LoVo (cell line): ENCODE measurements around the gene VEZT.
"Not testable (repeated sequence)": the region's sequence is repeated elsewhere in the genome, so short reads cannot be mapped to it uniquely, and the experiment has no call there.

Source experiments
- DNase-seq: peaks from one replicate; pipeline ENCODE4 v3.0.0-alpha.2; 2016; ENCODE audit warnings: low spot score

The VEZT gene

DNA sequence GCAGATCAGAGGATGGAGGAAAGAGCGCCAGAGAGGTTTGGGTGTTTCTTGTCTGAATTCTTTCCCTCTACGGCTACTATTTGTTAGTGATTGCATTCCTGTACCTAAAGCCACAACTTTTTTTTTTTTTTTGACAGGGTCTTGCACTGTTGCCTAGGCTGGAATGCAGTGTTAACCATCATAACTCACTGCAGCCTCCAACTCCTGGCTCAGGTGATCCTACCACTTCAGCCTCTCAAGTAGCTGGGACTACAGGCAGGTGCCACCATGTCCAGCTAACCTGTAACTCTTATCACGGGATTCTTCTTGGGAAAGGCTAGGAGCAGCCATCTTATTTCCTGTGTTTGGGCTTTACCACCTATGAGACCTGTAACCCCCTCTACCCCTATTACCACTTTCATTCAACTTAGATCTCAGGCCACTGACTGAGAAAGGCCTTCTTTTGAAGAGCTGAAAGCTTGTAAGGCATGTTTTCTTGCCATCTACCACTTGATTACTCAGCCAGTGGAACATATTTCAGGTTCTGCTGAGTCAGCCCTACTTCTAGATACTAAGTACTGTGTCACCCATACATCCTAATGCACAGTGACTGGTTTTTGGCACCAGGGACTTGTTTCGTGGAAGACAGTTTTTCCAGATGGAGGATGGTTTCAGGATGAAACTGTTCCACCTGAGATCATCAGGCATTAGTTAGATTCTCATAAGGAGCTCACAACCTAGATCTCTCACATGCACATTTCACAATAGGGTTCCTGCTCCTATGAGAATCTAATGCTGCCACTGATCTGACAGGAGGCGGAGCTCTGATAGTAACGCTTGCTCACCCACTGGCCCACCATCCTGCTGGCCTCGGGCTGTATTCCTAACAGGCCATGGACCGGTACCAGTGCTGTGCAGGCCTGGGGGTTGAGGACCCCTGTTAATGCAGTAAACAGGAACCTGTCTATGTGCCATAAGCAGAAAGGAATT is 6.9 kb downstream of the VEZT start:
- no peak for DNase-seq

DNA sequence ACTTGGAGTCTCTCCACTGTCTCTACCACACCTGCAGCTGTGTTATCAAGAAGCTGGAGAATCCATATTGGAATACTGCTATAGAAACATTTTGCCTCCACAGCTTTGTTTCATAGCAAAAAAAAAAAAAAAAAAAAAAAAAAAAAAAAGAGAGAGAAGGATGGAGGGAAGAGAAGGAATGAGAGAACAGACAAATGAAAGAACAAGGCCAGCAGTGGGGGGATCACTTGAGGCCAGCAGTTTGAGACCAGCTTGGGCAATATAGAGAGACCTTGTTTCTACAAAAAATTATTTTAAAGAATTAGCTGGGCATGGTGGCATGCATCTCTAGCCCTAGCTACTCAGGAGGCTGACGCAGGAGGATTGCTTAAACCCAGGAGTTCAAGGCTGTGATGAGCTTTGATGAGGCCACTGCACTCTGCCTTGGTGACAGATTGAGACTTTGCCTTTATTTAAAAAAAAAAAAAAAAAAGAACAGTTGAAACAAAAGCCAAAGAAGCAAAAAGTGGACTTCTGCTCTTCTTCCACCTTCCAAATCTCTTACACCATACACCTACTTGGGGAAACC is 8.1 kb downstream of the VEZT start:
- DNase-seq = no peak

- DNase-seq = no peak
Measured at GRCh38 chr12:95227818-95228356, 10.3 kb downstream of the VEZT start.

GRCh38 chr12:95228617-95229016 is 11.0 kb downstream of the VEZT start:
- no peak for DNase-seq

- no peak for DNase-seq
Measured at GRCh38 chr12:95229636-95230035, 12.0 kb downstream of the VEZT start.

DNA sequence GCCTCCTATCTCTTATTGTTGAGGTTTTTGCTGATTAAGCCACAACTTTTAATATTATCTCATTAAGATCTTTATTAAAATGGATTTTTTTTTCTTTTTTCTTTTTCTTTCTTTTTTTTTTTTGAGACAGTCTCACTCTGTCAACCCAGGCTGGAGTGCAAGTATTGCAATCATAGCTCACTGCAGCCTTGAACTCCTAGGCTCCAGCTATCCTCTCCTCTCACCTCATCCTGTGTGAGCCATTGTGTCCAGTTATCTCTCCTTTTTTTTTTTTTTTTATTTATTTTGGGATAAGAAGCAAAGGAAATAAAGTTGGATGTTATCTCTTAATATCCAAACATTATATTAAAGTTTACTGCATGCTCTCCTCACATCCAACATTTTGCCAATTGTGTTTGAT is 12.7 kb downstream of the VEZT start:
- DNase-seq = no peak

DNA sequence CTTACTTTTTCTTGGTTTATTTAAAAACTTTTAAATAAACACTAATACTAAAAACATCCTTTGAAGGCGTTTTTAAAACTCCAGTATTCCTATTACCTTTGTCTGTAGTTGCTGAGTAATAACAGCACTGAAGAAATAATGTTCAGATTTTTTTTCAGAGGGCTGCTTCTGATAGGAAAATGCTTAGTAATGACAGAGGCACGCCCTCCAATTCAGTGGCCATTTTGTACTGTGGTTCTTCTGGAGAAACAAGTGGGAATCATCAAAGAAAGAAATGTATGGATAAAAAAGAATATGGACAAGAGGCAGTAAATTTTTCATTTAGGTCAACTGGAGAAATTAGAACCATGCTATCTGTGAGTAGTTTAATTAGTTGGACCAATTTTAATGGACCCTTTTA is 13.6 kb downstream of the VEZT start:
- DNase-seq = peak; percentile 27

GRCh38 chr12:95234187-95234586 is 16.6 kb downstream of the VEZT start:
- not testable (repeated sequence) for DNase-seq

- DNase-seq = not testable (repeated sequence)
Measured at GRCh38 chr12:95235621-95236020, 18.0 kb downstream of the VEZT start.

DNA sequence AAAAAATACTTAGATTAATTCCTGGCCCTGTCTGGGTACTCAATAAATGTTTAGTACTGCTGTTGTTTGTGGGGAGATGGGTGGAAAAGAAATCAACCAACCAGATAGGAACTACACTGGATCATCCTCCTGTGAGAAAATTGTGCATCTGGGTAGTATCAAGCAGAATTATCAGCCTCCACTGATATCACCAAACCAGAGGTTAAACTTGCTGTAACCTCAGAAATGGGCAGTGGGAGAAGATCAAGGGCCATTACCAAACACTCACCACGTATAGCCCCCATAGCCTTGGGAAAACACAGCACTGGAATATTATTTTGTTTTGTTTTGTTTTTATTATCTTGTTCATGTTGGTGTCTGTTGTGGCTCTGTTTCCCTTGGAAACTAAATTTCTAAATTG is 19.7 kb downstream of the VEZT start:
- no peak for DNase-seq

DNA sequence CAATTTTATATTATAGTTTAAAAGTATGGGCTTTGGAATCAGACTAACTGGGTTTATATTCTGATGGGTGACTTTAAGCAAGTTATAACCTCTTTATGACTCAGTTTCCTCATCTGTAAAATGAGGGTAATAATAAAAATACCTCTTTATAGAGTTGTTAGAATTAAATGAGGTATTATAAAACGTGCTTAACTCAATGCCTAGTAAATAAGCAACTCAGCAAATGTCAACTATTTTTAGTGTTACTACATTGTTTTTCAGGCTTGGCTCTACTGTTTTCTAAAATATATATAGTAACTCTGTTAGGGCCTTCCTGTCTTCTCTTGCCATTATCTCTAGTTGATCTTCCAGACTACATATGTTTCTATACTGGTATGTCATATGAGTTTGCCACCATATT is 20.5 kb downstream of the VEZT start:
- DNase-seq = no peak

- DNase-seq = no peak
Measured at GRCh38 chr12:95239216-95239615, 21.6 kb downstream of the VEZT start.

DNA sequence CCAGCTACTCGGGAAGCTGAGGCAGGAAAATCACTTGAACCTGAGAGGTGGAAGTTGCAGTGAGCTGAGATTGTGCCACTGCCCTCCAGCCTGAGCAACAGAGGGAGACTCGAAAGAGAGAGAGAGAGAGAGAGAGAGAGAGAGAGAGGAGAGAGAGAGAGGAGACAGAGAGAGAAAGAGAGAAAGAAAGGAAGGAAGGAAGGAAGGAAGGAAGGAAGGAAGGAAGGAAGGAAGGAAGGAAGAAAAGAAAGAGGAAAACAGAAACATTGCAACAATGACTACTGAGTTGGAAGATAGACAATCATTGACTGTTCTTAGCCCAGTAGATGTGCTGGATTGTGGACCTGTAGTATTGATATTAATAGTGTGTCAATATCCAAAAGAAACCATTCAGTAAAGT is 22.2 kb downstream of the VEZT start:
- not testable (repeated sequence) for DNase-seq

- no peak for DNase-seq
Measured at GRCh38 chr12:95240556-95240955, 22.9 kb downstream of the VEZT start.

- not testable (repeated sequence) for DNase-seq
Measured at GRCh38 chr12:95241138-95241537, 23.5 kb downstream of the VEZT start.

- no peak for DNase-seq
Measured at GRCh38 chr12:95241761-95242506, 24.3 kb downstream of the VEZT start.

DNA sequence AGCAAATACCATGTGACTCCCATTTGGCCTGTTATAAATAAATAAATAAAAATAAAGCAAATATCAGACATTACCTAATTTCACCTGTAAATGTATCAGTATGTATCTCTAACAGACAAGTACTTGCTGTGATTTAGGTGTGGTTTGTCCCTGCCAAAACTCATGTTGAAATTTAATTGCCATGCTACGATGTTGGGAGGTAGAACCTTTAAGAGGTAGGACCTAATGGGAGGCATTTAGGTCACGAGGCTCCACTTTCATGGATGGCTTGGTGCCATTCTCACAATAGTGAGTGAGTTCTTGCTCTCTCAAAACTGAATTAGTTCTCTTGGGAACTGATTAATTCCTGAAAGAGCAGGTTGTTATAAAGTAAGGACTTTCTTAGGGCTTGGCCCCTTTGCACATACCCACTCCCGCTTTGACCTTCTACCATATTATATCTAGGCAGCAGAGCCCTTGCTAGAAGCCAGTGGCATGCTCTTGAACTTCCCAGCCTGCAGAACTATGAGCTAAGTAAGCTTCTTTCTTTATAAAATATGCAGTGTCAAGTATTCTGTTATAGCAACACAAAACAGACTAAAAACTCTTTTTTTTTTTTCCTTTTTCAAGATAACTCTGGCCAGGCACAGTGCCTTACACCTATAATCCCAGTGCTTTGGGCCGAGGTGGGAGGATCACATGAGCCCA is 26.0 kb downstream of the VEZT start:
- DNase-seq = no peak

DNA sequence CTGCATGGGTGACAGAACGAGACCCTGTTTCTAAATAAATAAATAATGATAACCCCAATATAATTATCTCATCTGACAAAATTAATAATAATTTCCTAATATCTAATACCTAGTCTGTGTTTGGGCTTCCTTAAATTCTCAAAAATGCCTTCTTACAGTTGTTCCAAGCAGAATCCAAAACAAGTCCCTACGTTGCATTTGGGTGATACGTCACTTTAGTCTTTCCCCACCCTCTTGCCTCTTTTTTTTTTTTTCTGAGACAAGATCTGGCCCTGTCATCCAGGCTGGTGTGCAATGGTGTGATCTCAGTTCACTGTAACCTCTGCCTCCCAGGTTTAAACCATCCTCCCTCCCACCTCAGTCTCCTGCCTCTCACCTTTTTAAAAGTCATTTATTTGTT is 26.7 kb downstream of the VEZT start:
- DNase-seq = no peak

GRCh38 chr12:95248095-95248494 is 30.5 kb downstream of the VEZT start:
- DNase-seq = no peak

GRCh38 chr12:95248604-95249360 is 31.2 kb downstream of the VEZT start:
- no peak for DNase-seq

DNA sequence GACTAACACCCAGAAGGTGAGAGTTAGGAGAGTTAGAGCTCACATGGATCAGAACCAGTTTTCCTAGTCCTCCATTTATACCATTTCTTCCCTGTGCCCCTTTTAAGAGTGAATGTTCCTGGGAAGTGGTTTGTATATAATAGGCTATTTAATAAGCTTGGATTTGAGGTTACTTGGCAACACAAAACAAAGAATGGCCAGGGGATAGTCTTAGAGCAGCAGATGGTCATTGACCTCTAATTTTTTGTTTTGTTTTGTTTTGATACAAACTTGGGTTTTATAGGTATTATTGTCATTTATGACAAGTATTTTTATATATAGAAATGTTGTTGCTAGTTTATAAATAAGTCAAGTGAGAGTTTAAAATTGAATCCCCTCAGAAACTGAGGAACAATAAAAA is 35.8 kb downstream of the VEZT start:
- DNase-seq = no peak
